Gastroesophageal sphincter (tissue), 4 donors: ENCODE measurements around the gene POLK. TPM values are rescaled to one million over a fixed set of nuclear protein-coding genes. Genes with fewer than 3 reads are reported as not detected.
"Not testable (repeated sequence)": the region's sequence is repeated elsewhere in the genome, so short reads cannot be mapped to it uniquely, and the experiment has no call there.

Experiments used
- ATAC-seq: fragments of 150-250 bp; one replicate; pipeline ENCODE4 v1.9.1; 2016; ENCODE audit warnings: mild to moderate bottlenecking, moderate library complexity
- H3K27ac ChIP-seq, 4 donors: fragments of 200-600 bp; sonication (generic) in 3 of 4; 1 replicate in 3 of 4; 2 replicates in 1 of 4; pipeline ENCODE4 v1.5.1; 2016 to 2019
- H3K27me3 ChIP-seq: fragments of 200-600 bp; sonication (generic); one replicate; pipeline ENCODE4 v1.5.1; 2019
- H3K36me3 ChIP-seq, 2 donors: fragments of 200-600 bp; sonication (generic); one replicate each; pipeline ENCODE4 v1.5.1; 2019; ENCODE audit warnings: control low read depth in 1 of 2
- H3K4me1 ChIP-seq, 3 donors: fragments of 200-600 bp; sonication (generic); 1 replicate in 2 of 3; 2 replicates in 1 of 3; pipeline ENCODE4 v1.5.1; 2016 to 2019; ENCODE audit warnings: control low read depth in 2 of 3
- H3K4me3 ChIP-seq, 2 donors: fragments of 200-600 bp; sonication (generic); one replicate each; pipeline ENCODE4 v1.5.1; 2019; ENCODE audit warnings: mild to moderate bottlenecking in 1 of 2, moderate library complexity in 1 of 2
- H3K9me3 ChIP-seq, 3 donors: fragments of 200-600 bp; sonication (generic); one replicate each; pipeline ENCODE4 v1.5.1; 2017 to 2019; ENCODE audit warnings: control low read depth in 2 of 3
- EP300 ChIP-seq: sonication (generic); formaldehyde crosslinking; IDR thresholded peaks from one replicate; pipeline ENCODE4 v1.6.1; 2017; ENCODE audit warnings: antibody characterized with exemption, mild to moderate bottlenecking
- POLR2A ChIP-seq, 2 donors: fragments of 450-650 bp; IDR thresholded peaks; one replicate each; pipeline ENCODE4 v1.6.1; 2017; ENCODE audit warnings: antibody characterized with exemption in 2 of 2, mild to moderate bottlenecking in 2 of 2, moderate library complexity in 1 of 2
- POLR2AphosphoS5 ChIP-seq: sonication (generic); formaldehyde crosslinking; IDR thresholded peaks from one replicate; pipeline ENCODE4 v1.6.1; 2017; ENCODE audit warnings: antibody characterized with exemption
- WGBS, 2 donors: methylation state at CpG; one replicate each; pipeline ENCODE4 v1.1.5; 2018; ENCODE audit warnings: low coverage in 1 of 2; 5-methylcytosine and 5-hydroxymethylcytosine counted together
- total RNA-seq, 4 donors: library from RNA; depleted of rRNA; stranded (reverse); fragments of >200 nt; gene quantifications; one replicate each; pipeline ENCODE4 v1.1.0, GENCODE V29; 2016
- TF ChIP-seq, protein P1 (sequence below), 4 experiments: fragments of 200-600 bp in 2 of 4; fragments of 450-650 bp in 2 of 4; sonication (generic) in 1 of 4; IDR thresholded peaks; one replicate each; pipeline ENCODE4 v1.5.1; 2017 to 2019; ENCODE audit warnings: antibody characterized with exemption in 4 of 4, mild to moderate bottlenecking in 2 of 4, moderate library complexity in 2 of 4

The POLK gene
- total RNA-seq, 4 donors from 2014 or later, result 34.7 to 64.4 (median 41.8) TPM

DNA sequence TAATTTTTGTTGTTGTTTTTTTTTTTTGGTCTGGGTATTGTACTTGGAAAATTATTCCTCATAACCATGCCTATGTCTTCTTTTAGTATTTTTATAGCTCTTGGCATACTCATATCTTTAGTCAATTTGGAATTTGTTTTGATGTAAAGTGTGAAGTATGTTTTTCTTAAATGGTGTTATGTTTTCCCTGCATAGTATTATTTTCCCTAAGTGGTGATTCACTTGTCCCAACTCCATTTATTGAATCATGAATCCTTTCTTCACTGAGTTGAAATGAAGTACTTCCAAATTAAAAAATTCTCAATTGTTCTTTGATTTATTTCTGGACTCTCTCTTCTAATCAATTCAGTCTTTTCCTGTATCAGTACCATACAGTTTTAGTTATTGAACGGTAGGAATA, 46.5 kb downstream of the POLK start:
- Histone ChIP-seq H3K27ac (no peak overlapping the region), H3K4me3 (no peak overlapping the region), H3K27me3 (no peaks in the 10 kb centered on the region), H3K4me1 (no peaks in the 10 kb centered on the region), H3K36me3 (peaks cover 0 to 43% of the 10 kb centered on the region in 2 donors), H3K9me3 (peaks cover 0 to 3% (median 0%) of the 10 kb centered on the region in 3 donors)
- no peak for ATAC-seq
- TF ChIP-seq, protein P1, sequence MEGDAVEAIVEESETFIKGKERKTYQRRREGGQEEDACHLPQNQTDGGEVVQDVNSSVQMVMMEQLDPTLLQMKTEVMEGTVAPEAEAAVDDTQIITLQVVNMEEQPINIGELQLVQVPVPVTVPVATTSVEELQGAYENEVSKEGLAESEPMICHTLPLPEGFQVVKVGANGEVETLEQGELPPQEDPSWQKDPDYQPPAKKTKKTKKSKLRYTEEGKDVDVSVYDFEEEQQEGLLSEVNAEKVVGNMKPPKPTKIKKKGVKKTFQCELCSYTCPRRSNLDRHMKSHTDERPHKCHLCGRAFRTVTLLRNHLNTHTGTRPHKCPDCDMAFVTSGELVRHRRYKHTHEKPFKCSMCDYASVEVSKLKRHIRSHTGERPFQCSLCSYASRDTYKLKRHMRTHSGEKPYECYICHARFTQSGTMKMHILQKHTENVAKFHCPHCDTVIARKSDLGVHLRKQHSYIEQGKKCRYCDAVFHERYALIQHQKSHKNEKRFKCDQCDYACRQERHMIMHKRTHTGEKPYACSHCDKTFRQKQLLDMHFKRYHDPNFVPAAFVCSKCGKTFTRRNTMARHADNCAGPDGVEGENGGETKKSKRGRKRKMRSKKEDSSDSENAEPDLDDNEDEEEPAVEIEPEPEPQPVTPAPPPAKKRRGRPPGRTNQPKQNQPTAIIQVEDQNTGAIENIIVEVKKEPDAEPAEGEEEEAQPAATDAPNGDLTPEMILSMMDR (IDR thresholded peaks at IDR 0.05), result no peak
- TF ChIP-seq POLR2A (IDR thresholded peaks at IDR 0.05) (no peak), EP300 (no peak), POLR2AphosphoS5 (no peak)
- 88 to 100% methylated on average over 1 of the region's 1 CpG for WGBS, 2 donors

GRCh38 chr5:75558981-75559632, 47.4 kb downstream of the POLK start:
- H3K9me3 ChIP-seq, result peaks cover 0 to 11% (median 0%) of the 10 kb centered on the region in 3 donors
- no peaks in the 10 kb centered on the region for H3K27me3 ChIP-seq
- H3K4me3 ChIP-seq, result no peak overlapping the region
- WGBS, 2 donors, result 58 to 64% methylated on average over 4 of the region's 4 CpGs
- no peaks in the 10 kb centered on the region for H3K4me1 ChIP-seq
- H3K36me3 ChIP-seq, result peaks cover 0 to 34% of the 10 kb centered on the region in 2 donors
- ATAC-seq, result no peak
- no peak for TF ChIP-seq POLR2A (IDR thresholded peaks at IDR 0.05)
- no peak for TF ChIP-seq EP300
- TF ChIP-seq, protein P1 (IDR thresholded peaks at IDR 0.05), result no peak
- no peak for TF ChIP-seq POLR2AphosphoS5
- H3K27ac ChIP-seq, result no peak overlapping the region

DNA sequence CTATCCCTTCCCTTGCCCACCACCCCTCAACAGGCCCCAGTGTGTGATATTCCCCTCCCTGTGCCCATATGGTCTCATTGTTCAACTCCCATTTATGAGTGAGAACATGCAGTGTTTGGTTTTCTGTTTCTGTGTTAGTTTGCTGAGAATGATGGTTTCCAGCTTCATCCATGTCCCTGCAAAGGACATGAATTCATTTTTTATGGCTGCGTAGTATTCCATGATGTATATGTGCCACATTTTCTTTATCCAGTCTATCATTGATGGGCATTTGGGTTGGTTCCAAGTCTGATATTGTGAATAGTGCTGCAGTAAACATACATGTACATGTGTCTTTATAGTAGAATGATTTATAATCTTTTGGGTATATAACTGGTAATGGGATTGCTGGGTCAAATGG, 49.0 kb downstream of the POLK start:
- not testable (repeated sequence) for H3K27ac ChIP-seq, H3K4me1 ChIP-seq, H3K27me3 ChIP-seq, ATAC-seq, H3K4me3 ChIP-seq
- 100% methylated on average over 1 of the region's 1 CpG for WGBS, 2 donors
- Histone ChIP-seq H3K36me3 (peaks cover 0 to 26% of the 10 kb centered on the region in 2 donors), H3K9me3 (peaks cover 0 to 15% (median 0%) of the 10 kb centered on the region in 3 donors)

- H3K9me3 ChIP-seq, result peaks cover 0 to 15% (median 0%) of the 10 kb centered on the region in 3 donors
- H3K27me3 ChIP-seq, H3K4me3 ChIP-seq, H3K36me3 ChIP-seq, ATAC-seq: not testable (repeated sequence)
- WGBS, 2 donors, result 60 to 75% methylated on average over 3 to 5 of the region's 15 CpGs
- peak overlapping the region; percentile 39 to 62 (median 61) for H3K27ac ChIP-seq
- H3K4me1 ChIP-seq, result peaks cover 8 to 28% (median 8%) of the 10 kb centered on the region in 3 donors
Measured at GRCh38 chr5:75565991-75566709, 54.5 kb downstream of the POLK start.

DNA sequence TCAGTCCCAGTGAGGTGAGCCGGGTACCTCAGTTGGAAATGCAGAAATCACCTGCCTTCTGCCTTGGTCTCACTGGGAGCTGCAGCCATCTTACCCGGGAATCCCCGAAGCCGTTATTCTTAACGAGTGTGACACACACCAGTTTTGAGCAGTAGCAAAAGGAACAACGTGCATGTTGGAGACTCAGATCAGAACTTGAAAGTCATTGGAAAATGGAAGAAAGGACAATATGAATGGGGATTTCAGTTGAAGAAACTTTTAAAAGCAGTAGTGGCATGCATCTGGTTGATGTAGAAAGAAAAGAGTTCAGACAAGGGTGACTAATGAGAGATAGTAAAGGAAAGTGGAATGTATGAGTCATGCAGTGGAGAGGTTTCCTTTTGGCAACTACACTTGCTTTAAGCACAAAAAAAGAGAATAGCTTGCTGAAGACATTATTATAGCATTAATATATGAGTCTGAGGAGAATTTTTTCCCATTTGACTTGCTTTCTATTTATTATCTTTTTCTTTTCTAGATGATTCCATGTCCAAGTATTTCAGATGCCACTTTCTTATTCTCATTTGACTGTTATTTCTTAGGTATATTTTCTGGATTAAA, 55.1 kb downstream of the POLK start:
- Histone ChIP-seq H3K9me3 (peaks cover 0 to 15% (median 0%) of the 10 kb centered on the region in 3 donors), H3K27ac (peak overlapping the region; percentile 39 to 62 (median 61)), H3K27me3 (no peaks in the 10 kb centered on the region), H3K4me3 (no peak overlapping the region), H3K4me1 (peaks cover 8 to 28% (median 8%) of the 10 kb centered on the region in 3 donors), H3K36me3 (peaks cover 0 to 9% of the 10 kb centered on the region in 2 donors)
- TF ChIP-seq EP300, result no peak
- TF ChIP-seq POLR2AphosphoS5, result peak; percentile 62
- no peak for TF ChIP-seq POLR2A (IDR thresholded peaks at IDR 0.05)
- peak; percentile 91 for ATAC-seq
- 0 to 10% methylated on average over 1 to 2 of the region's 6 CpGs for WGBS, 2 donors

DNA sequence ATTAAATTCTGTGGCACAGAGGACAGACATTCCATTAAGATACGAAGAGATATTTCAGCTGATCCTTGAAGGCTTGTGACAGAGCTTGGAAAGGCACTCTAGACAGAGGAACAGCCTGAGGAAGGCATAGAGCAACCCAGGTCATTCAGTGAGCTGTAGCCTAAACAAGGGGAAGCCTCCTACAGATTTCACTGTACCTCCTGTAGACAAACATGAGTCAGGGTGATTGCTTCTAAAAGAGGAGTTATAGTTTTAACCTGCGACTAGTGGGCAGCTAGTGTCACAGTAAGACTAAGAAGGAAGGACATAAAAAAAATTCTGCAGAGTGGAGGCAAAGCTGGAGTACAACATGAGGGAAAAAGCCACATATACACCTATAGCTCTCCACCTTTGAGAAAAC, 56.0 kb downstream of the POLK start:
- ATAC-seq, result no peak
- TF ChIP-seq EP300, result no peak
- TF ChIP-seq POLR2AphosphoS5, result no peak
- TF ChIP-seq, protein P1 (IDR thresholded peaks at IDR 0.05), result no peak
- no peak for TF ChIP-seq POLR2A (IDR thresholded peaks at IDR 0.05)
- Histone ChIP-seq H3K9me3 (peaks cover 0 to 15% (median 0%) of the 10 kb centered on the region in 3 donors), H3K36me3 (peaks cover 0 to 9% of the 10 kb centered on the region in 2 donors), H3K4me3 (no peak overlapping the region), H3K27me3 (no peaks in the 10 kb centered on the region), H3K4me1 (peaks cover 8 to 28% (median 8%) of the 10 kb centered on the region in 3 donors), H3K27ac (peak overlapping the region in 2 of 4 donors; percentile 61)
- WGBS, 2 donors, result 21 to 27% methylated on average over 2 of the region's 2 CpGs
